ENCODE data around the gene FAM193A.
"Not testable (repeated sequence)": the region's sequence is repeated elsewhere in the genome, so short reads cannot be mapped to it uniquely, and the experiment has no call there.

FAM193A gene

GRCh38 chr4:2695346-2696060 lies 159.1 kb downstream of the FAM193A start:
- DNase-seq: no peak

GRCh38 chr4:2696423-2696822 lies 160.0 kb downstream of the FAM193A start:
- DNase-seq: no peak

- DNase-seq: no peak
Measured at GRCh38 chr4:2697995-2698414, 161.6 kb downstream of the FAM193A start.

- no peak for DNase-seq
Measured at GRCh38 chr4:2698504-2698903, 162.1 kb downstream of the FAM193A start.

- no peak for DNase-seq
Measured at GRCh38 chr4:2698951-2699505, 162.6 kb downstream of the FAM193A start.

- no peak for DNase-seq
Measured at GRCh38 chr4:2699534-2699933, 163.1 kb downstream of the FAM193A start.

GRCh38 chr4:2700031-2700430 lies 163.6 kb downstream of the FAM193A start:
- no peak for DNase-seq

- DNase-seq: no peak
Measured at GRCh38 chr4:2702361-2702760, 165.9 kb downstream of the FAM193A start.

- no peak for DNase-seq
Measured at GRCh38 chr4:2702770-2703169, 166.3 kb downstream of the FAM193A start.

GRCh38 chr4:2712261-2712842 lies 175.9 kb downstream of the FAM193A start:
- DNase-seq: no peak

GRCh38 chr4:2713337-2713736 lies 176.9 kb downstream of the FAM193A start:
- DNase-seq: no peak

GRCh38 chr4:2714061-2714770 lies 177.8 kb downstream of the FAM193A start:
- no peak for DNase-seq

GRCh38 chr4:2714918-2715317 lies 178.5 kb downstream of the FAM193A start:
- no peak for DNase-seq

GRCh38 chr4:2715426-2715825 lies 179.0 kb downstream of the FAM193A start:
- DNase-seq: no peak

GRCh38 chr4:2716236-2716635 lies 179.8 kb downstream of the FAM193A start:
- DNase-seq: no peak

GRCh38 chr4:2721586-2721985 lies 185.1 kb downstream of the FAM193A start:
- DNase-seq: no peak

GRCh38 chr4:2722033-2722432 lies 185.6 kb downstream of the FAM193A start:
- no peak for DNase-seq

GRCh38 chr4:2723751-2724150 lies 187.3 kb downstream of the FAM193A start:
- no peak for DNase-seq

GRCh38 chr4:2725380-2725779 lies 188.9 kb downstream of the FAM193A start:
- DNase-seq: no peak

- DNase-seq: not testable (repeated sequence)
Measured at GRCh38 chr4:2726881-2727280, 190.4 kb downstream of the FAM193A start.

- DNase-seq: no peak
Measured at GRCh38 chr4:2728221-2728620, 191.8 kb downstream of the FAM193A start.

GRCh38 chr4:2728806-2729532 lies 192.5 kb downstream of the FAM193A start:
- DNase-seq: no peak

GRCh38 chr4:2729533-2729875 lies 193.1 kb downstream of the FAM193A start:
- no peak for DNase-seq
